GM10847 (cell line): Measurements from ENCODE around the gene NSD1.

Experiments
- POLR2A ChIP-seq: IDR thresholded peaks from 2 replicates; pipeline ENCODE4 v1.6.1; 2011; ENCODE audit not compliant: insufficient read length; ENCODE audit errors: extremely low read depth

Gene NSD1, protein sequence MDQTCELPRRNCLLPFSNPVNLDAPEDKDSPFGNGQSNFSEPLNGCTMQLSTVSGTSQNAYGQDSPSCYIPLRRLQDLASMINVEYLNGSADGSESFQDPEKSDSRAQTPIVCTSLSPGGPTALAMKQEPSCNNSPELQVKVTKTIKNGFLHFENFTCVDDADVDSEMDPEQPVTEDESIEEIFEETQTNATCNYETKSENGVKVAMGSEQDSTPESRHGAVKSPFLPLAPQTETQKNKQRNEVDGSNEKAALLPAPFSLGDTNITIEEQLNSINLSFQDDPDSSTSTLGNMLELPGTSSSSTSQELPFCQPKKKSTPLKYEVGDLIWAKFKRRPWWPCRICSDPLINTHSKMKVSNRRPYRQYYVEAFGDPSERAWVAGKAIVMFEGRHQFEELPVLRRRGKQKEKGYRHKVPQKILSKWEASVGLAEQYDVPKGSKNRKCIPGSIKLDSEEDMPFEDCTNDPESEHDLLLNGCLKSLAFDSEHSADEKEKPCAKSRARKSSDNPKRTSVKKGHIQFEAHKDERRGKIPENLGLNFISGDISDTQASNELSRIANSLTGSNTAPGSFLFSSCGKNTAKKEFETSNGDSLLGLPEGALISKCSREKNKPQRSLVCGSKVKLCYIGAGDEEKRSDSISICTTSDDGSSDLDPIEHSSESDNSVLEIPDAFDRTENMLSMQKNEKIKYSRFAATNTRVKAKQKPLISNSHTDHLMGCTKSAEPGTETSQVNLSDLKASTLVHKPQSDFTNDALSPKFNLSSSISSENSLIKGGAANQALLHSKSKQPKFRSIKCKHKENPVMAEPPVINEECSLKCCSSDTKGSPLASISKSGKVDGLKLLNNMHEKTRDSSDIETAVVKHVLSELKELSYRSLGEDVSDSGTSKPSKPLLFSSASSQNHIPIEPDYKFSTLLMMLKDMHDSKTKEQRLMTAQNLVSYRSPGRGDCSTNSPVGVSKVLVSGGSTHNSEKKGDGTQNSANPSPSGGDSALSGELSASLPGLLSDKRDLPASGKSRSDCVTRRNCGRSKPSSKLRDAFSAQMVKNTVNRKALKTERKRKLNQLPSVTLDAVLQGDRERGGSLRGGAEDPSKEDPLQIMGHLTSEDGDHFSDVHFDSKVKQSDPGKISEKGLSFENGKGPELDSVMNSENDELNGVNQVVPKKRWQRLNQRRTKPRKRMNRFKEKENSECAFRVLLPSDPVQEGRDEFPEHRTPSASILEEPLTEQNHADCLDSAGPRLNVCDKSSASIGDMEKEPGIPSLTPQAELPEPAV (N-terminal part only)

GRCh38 chr5:177133096-177133852 is at the start of gene NSD1:
NSD1 (plus strand) TSS chr5:177133773; CDS start chr5:177135104, 1,331 bp downstream.
- peak; percentile 67 for TF ChIP-seq POLR2A

- TF ChIP-seq POLR2A: no peak
Observed at GRCh38 chr5:177084175-177084574, 49.4 kb upstream of the NSD1 start.

GRCh38 chr5:177085985-177086653 is 47.5 kb upstream of the NSD1 start:
- TF ChIP-seq POLR2A: no peak

DNA sequence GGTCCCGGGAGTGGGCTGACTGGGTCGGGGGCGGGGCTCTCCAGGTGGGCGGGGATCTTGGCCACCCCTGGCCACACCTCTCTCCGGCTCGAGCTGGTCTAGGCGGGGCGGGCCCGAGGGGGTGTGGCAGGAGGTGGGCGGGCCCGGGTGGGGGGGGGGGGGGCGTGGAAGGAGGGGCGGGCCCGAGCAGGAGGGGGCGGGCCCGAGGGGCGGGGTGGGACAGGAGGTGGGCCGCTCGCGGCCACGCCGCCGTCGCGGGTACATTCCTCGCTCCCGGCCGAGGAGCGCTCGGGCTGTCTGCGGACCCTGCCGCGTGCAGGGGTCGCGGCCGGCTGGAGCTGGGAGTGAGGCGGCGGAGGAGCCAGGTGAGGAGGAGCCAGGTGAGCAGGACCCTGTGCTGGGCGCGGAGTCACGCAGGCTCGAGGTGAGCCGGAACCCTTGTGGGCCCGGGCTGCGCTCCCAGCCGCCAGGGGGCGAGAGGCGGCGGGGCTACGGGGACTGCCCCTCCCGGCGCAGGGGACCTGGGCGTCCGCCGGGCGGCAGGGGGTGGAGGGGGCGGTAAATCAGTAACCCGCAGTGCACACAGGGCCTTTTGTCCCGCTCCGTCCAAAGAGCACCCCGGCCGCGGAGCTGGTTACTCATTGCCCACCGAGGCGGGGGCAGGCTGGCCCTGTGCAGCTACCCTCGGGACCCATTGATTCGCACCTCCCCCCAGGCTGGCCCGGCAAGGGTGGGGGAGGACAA is 46.7 kb upstream of the NSD1 start, which contains the start of gene FGFR4:
TSS of gene FGFR4 (plus strand) at position 262 of the 744 bp plus-strand sequence. CDS start 2,688 bp downstream, outside the sequence.
- TF ChIP-seq POLR2A: no peak

DNA sequence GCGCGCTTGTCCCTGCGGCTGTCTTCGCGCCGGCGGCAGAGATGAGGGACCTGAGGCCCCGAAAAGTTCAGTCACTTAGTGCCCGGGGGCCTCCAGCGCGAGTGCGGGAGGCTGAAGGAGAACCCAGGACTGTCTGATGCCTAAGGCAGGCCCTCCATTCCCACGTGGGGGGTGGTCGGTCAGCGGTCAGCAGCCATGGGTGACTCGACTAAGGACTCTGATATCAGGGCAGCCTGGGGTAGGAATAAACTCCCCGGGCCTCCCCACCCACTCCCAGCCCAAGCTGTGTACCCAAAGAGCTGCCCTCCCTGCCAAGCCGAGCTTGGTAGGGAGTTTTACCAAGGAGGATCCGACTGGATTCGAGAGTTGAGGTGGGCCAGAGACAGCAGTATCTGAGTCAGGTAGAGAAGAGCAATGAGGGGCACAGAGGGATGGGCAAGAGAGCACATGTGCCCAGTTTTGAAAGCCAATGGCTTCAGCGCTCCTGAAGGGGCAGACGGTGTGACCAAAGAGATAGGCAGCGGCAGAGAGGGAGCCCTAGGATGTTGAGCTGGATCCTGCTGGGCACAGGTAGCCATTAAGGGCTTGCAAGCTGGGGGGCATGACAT is 46.1 kb upstream of the NSD1 start:
- no peak for TF ChIP-seq POLR2A

GRCh38 chr5:177089127-177089526 is 44.4 kb upstream of the NSD1 start:
- TF ChIP-seq POLR2A: no peak

GRCh38 chr5:177089825-177090641 is 43.5 kb upstream of the NSD1 start:
- TF ChIP-seq POLR2A: no peak

DNA sequence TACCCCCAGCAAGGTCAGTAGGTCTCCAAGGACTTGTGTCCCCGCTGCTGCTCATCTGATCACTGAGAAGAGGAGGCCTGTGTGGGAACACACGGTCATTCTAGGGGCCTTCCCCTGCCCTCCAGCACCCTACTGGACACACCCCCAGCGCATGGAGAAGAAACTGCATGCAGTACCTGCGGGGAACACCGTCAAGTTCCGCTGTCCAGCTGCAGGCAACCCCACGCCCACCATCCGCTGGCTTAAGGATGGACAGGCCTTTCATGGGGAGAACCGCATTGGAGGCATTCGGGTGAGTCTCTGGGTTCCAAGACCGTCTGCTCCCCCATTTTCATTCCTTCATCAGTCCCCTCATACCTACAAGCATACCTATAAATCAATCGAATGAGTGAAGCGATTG is 42.8 kb upstream of the NSD1 start:
- no peak for TF ChIP-seq POLR2A

DNA sequence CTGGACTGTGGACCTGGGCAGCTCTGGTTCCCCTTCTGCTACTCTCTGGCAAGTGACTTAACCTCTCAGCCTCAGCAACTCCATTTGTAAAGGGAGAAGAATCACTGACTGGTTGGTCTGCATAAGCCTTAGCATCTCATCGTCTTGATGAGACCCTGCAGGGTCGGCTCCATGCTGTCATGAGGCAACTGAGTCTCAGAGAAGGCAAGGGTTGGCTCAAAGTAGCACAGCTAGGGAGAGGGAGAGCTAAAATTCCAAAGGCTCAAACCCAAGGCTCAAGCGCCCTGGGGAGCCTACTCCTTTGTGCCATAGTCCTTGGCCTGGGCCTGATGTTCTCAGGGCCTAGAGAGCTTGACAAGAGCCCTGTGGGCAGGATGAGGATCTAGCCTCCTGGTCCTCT is 42.3 kb upstream of the NSD1 start:
- no peak for TF ChIP-seq POLR2A

DNA sequence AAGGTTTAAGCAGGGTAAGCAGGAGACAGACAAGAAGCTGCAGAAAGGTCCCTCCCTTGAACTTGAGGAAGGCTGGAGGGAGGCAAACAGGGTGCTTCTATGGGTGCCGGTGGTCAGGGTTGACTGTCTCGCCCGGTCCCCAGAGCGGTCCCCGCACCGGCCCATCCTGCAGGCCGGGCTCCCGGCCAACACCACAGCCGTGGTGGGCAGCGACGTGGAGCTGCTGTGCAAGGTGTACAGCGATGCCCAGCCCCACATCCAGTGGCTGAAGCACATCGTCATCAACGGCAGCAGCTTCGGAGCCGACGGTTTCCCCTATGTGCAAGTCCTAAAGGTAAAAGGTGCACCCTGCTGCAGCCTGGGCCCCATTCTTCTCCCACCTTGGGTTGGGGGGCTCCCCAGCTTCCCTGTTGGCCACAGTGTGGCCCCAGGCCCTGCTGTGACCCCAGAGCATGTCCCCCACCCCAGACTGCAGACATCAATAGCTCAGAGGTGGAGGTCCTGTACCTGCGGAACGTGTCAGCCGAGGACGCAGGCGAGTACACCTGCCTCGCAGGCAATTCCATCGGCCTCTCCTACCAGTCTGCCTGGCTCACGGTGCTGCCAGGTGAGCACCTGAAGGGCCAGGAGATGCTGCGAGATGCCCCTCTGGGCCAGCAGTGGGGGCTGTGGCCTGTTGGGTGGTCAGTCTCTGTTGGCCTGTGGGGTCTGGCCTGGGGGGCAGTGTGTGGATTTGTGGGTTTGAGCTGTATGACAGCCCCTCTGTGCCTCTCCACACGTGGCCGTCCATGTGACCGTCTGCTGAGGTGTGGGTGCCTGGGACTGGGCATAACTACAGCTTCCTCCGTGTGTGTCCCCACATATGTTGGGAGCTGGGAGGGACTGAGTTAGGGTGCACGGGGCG is 41.1 kb upstream of the NSD1 start:
- no peak for TF ChIP-seq POLR2A
